Measurements from ENCODE around the gene CA12.
"Not testable (repeated sequence)": the region's sequence is repeated elsewhere in the genome, so short reads cannot be mapped to it uniquely, and the experiment has no call there.

CA12 gene

GRCh38 chr15:63345391-63345752, 36.3 kb downstream of the CA12 start:
- H3K36me3 ChIP-seq (ENCODE audit: insufficient read depth, low read length): no peaks in the 10 kb centered on the region
- no peaks in the 10 kb centered on the region for H3F3A ChIP-seq (ENCODE audit: low read depth)
- no peaks in the 10 kb centered on the region for H3K9me2 ChIP-seq (replicated peaks; ENCODE audit: low read depth, low read length)
- no peak overlapping the region for H2AFZ ChIP-seq (ENCODE audit: low read length)
- no peaks in the 10 kb centered on the region for H4K20me1 ChIP-seq (ENCODE audit: insufficient read depth, low read length, poor library complexity, severe bottlenecking)
- no peak overlapping the region for H3K4me3 ChIP-seq (ENCODE audit: low read length, poor library complexity, severe bottlenecking)
- no peaks in the 10 kb centered on the region for H3K9me3 ChIP-seq (ENCODE audit: insufficient read depth, low read depth, low read length)
- H3K79me2 ChIP-seq (ENCODE audit: insufficient read depth, low read length): no peaks in the 10 kb centered on the region
- no peaks in the 10 kb centered on the region for H3K27me3 ChIP-seq (ENCODE audit: insufficient read depth, low read length, poor library complexity, severe bottlenecking)
- H3K9ac ChIP-seq (ENCODE audit: low read depth, low read length, poor library complexity, severe bottlenecking): no peak overlapping the region
- no peak for TF ChIP-seq EZH2phosphoT487 (IDR thresholded peaks at IDR 0.05; ENCODE audit: borderline replicate concordance)
- no peak for TF ChIP-seq CTCF (conservative IDR thresholded peaks at IDR 0.05; ENCODE audit: low read length)
- H3K4me2 ChIP-seq (ENCODE audit: low read depth, low read length, poor library complexity, severe bottlenecking): no peak overlapping the region
- H3K4me1 ChIP-seq (ENCODE audit: insufficient read depth, low read length, poor library complexity, severe bottlenecking): peaks cover 7% of the 10 kb centered on the region

DNA sequence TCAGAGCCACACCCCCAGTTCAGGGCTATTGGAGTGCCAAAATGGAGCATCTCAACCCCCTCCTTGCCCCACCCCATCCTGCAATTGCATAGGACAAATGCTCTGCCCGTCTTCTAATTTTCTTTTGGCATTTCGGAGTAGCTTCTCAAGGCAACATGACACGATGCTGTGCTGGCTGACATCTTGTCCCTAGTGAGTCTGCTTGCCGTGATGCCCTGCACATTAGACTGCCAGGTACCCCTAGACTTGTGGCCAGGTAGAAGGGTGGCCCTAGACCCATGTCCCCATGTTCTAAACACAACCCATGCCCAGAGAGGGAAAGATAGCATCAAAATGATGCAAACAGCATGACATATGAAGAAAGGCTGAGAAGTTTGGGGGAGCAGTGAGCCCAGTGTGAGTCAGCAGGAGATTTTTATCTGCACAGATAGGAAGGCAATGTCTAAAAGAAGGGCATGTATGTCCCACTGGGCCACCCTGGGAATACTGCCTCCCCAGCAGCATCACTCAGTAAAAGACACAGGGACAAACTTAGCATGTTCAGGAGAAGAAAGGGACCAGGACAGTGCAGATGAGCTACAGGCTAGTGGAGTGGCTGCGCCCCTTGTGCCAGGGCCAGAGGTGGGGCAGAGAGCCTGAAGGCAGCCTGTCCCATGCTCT, 36.8 kb downstream of the CA12 start:
- H3K9me3 ChIP-seq (ENCODE audit: insufficient read depth, low read depth, low read length): no peaks in the 10 kb centered on the region
- H4K20me1 ChIP-seq (ENCODE audit: insufficient read depth, low read length, poor library complexity, severe bottlenecking): no peaks in the 10 kb centered on the region
- no peak for TF ChIP-seq EZH2phosphoT487 (IDR thresholded peaks at IDR 0.05; ENCODE audit: borderline replicate concordance)
- no peak for TF ChIP-seq CTCF (conservative IDR thresholded peaks at IDR 0.05; ENCODE audit: low read length)
- no peaks in the 10 kb centered on the region for H3K9me2 ChIP-seq (replicated peaks; ENCODE audit: low read depth, low read length)
- no peaks in the 10 kb centered on the region for H3K36me3 ChIP-seq (ENCODE audit: insufficient read depth, low read length)
- H3K4me1 ChIP-seq (ENCODE audit: insufficient read depth, low read length, poor library complexity, severe bottlenecking): peaks cover 7% of the 10 kb centered on the region
- no peak overlapping the region for H2AFZ ChIP-seq (ENCODE audit: low read length)
- H3K4me2 ChIP-seq (ENCODE audit: low read depth, low read length, poor library complexity, severe bottlenecking): no peak overlapping the region
- no peak overlapping the region for H3K4me3 ChIP-seq (ENCODE audit: low read length, poor library complexity, severe bottlenecking)
- no peaks in the 10 kb centered on the region for H3K27me3 ChIP-seq (ENCODE audit: insufficient read depth, low read length, poor library complexity, severe bottlenecking)
- H3F3A ChIP-seq (ENCODE audit: low read depth): no peaks in the 10 kb centered on the region
- no peaks in the 10 kb centered on the region for H3K79me2 ChIP-seq (ENCODE audit: insufficient read depth, low read length)
- no peak overlapping the region for H3K9ac ChIP-seq (ENCODE audit: low read depth, low read length, poor library complexity, severe bottlenecking)

GRCh38 chr15:63342996-63343562, 38.6 kb downstream of the CA12 start:
- H3K4me1 ChIP-seq (ENCODE audit: insufficient read depth, low read length, poor library complexity, severe bottlenecking); H3K4me2 ChIP-seq (ENCODE audit: low read depth, low read length, poor library complexity, severe bottlenecking); H3K27me3 ChIP-seq (ENCODE audit: insufficient read depth, low read length, poor library complexity, severe bottlenecking): not testable (repeated sequence)

GRCh38 chr15:63341898-63342297, 39.7 kb downstream of the CA12 start:
- Histone ChIP-seq H3K9ac (ENCODE audit: low read depth, low read length, poor library complexity, severe bottlenecking) (no peak overlapping the region), H3K79me2 (ENCODE audit: insufficient read depth, low read length) (no peaks in the 10 kb centered on the region), H2AFZ (ENCODE audit: low read length) (no peak overlapping the region)

More at GRCh38 chr15:63342996-63343562, 38.6 kb downstream of the CA12 start:
- not testable (repeated sequence) for H3K9me2 ChIP-seq (replicated peaks; ENCODE audit: low read depth, low read length); H3K4me3 ChIP-seq (ENCODE audit: low read length, poor library complexity, severe bottlenecking); H2AFZ ChIP-seq (ENCODE audit: low read length); H3K79me2 ChIP-seq (ENCODE audit: insufficient read depth, low read length); H3K9me3 ChIP-seq (ENCODE audit: insufficient read depth, low read depth, low read length); H4K20me1 ChIP-seq (ENCODE audit: insufficient read depth, low read length, poor library complexity, severe bottlenecking); H3F3A ChIP-seq (ENCODE audit: low read depth); H3K36me3 ChIP-seq (ENCODE audit: insufficient read depth, low read length); H3K9ac ChIP-seq (ENCODE audit: low read depth, low read length, poor library complexity, severe bottlenecking)

More at GRCh38 chr15:63341898-63342297, 39.7 kb downstream of the CA12 start:
- TF ChIP-seq CTCF (conservative IDR thresholded peaks at IDR 0.05; ENCODE audit: low read length): no peak
- no peak for TF ChIP-seq EZH2phosphoT487 (IDR thresholded peaks at IDR 0.05; ENCODE audit: borderline replicate concordance)
- no peaks in the 10 kb centered on the region for H3K9me2 ChIP-seq (replicated peaks; ENCODE audit: low read depth, low read length)
- H3F3A ChIP-seq (ENCODE audit: low read depth): no peaks in the 10 kb centered on the region
- H3K27me3 ChIP-seq (ENCODE audit: insufficient read depth, low read length, poor library complexity, severe bottlenecking): no peaks in the 10 kb centered on the region
- H3K4me2 ChIP-seq (ENCODE audit: low read depth, low read length, poor library complexity, severe bottlenecking): no peak overlapping the region
- H3K4me1 ChIP-seq (ENCODE audit: insufficient read depth, low read length, poor library complexity, severe bottlenecking): peaks cover 7% of the 10 kb centered on the region
- no peaks in the 10 kb centered on the region for H3K36me3 ChIP-seq (ENCODE audit: insufficient read depth, low read length)
- H4K20me1 ChIP-seq (ENCODE audit: insufficient read depth, low read length, poor library complexity, severe bottlenecking): no peaks in the 10 kb centered on the region
- H3K4me3 ChIP-seq (ENCODE audit: low read length, poor library complexity, severe bottlenecking): no peak overlapping the region
- no peaks in the 10 kb centered on the region for H3K9me3 ChIP-seq (ENCODE audit: insufficient read depth, low read depth, low read length)
